Fibroblast of upper back skin (primary cell): ENCODE results near the gene HSD3B7.
A peak's percentile ranks its signal among the peaks of the same experiment; 100 is the strongest.

Experiments
- DNase-seq: peaks from one replicate; pipeline ENCODE4 v3.0.0-alpha.2; 2013

HSD3B7 gene

DNA sequence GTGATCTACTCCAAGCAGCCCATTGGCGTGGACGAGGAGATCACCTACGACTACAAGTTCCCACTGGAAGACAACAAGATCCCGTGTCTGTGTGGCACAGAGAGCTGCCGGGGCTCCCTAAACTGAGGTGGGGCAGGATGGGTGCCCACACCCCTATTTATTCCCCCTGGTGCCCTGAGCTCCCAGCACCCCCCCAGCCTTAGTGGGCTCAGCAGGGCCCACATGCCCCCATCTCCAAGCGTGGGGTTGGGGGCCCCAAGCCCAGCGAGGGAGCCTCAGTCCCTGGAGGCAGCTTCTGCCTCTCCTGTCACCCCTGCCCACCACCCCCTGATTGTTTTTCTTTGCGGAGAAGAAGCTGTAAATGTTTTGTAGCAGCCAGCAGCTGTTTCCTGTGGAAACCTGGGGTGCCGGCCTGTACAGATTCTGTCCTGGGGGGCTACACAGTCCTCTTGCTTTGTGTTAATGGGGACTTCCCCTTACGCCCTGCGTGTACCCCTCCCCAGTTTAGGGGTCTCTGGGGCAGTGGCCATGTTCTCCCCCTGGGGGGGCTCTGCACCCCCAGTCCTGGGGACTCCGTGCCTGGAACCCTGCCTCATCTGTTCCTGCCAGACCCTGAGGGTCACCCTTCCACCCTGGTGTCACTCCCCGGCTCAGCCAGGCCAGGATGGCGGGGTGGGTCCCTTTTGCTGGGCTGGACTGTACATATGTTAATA, 953 bp upstream of the HSD3B7 start:
- DNase-seq: no peak

DNA sequence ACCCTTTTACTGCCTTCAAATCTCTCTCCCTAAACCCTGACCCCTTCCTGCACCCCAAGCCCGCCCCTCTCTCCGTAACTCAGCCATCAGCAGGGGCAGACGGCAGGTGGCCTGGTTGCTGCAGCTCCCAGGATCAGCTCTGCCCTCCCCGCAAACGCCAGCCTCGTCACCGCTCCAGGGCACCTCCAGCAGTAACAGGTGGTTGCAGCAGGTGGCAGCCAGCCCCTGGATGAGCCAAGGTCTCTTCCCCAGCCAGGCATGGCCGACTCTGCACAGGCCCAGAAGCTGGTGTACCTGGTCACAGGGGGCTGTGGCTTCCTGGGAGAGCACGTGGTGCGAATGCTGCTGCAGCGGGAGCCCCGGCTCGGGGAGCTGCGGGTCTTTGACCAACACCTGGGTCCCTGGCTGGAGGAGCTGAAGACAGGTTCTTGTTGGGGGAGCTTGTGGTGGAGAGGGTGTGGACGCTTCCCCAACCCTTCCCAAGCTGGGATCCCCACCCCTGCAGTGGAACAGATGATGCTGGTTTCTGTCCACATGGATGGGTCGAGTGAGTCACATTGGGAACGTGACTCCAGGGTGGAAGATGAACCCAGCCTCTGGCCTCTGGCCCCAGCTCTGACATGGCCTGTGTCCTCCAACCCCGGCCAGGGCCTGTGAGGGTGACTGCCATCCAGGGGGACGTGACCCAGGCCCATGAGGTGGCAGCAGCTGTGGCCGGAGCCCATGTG, 558 bp downstream of the HSD3B7 start:
- no peak for DNase-seq

DNA sequence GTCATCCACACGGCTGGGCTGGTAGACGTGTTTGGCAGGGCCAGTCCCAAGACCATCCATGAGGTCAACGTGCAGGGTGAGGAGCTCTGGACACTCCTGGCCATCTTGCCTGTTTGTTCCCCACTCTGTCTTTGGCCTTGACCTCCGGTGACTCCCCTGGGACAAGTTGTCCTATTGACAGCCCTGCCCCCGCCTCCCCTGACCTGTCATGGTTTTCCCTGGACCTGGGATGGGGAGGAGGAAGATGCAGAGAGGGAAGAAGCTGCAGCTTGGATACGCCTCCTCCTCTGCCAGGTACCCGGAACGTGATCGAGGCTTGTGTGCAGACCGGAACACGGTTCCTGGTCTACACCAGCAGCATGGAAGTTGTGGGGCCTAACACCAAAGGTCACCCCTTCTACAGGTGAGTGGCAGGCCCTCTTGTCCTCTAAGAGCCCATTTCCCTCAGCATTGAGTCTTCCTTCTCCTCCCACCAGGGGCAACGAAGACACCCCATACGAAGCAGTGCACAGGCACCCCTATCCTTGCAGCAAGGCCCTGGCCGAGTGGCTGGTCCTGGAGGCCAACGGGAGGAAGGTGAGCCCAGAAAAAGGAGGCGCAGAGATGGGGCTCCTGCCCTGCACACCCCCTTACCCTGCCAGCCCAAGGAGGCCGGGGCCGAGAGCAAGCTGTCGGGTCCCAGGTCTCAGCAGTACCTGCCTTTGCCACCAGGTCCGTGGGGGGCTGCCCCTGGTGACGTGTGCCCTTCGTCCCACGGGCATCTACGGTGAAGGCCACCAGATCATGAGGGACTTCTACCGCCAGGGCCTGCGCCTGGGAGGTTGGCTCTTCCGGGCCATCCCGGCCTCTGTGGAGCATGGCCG, 1.4 kb downstream of the HSD3B7 start:
- DNase-seq: no peak

GRCh38 chr16:30987581-30988190, 2.7 kb downstream of the HSD3B7 start:
- no peak for DNase-seq

DNA sequence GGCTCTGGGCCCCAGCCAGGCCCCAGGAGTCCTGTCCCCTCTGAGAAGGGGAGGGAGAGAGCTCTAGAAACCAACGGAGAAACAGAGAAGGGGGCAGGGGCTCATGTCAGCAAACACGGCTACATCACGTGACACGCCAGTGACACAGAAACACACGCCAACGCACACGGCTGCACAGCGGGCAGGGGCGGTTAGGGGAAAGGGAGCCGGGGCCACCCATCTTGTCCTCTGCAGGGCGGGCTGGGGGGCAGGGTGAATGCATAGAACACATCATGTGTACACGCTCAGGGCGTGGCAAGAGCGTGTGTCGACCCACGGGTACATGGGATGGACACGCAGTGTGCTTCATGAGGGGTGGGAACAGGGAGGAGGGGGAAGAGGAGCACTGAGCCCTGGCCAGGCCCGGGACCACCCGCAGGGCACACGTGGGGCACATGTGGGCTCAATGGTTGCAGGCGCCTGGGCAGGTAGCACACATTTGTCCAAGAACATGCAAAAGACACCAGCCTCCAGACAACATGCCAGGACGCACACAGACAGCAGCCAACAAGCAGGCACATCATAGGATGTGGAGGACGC, 4.6 kb downstream of the HSD3B7 start:
- no peak for DNase-seq

GRCh38 chr16:30990105-30990504, 5.1 kb downstream of the HSD3B7 start:
- DNase-seq: no peak

DNA sequence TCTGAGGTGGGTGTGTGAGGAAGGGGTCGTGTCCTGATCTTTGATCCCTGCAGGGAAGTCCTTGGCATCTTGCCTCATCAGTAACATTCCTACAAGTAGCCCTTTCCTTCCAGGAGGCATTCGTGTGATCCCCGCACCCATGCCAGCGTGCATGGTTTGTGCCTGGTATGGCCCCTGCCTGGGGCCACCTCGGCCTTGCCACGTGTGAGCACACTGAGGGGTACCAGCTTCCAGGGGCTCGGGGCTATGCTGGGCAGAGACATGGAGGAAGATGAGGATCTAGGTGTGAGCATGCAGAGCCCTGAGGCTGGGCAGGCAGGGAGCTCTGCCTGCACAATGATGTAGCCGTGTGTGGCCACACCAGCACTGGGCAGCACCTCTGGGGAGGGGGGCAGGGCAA, 6.0 kb downstream of the HSD3B7 start:
- no peak for DNase-seq

- no peak for DNase-seq
Observed at GRCh38 chr16:30992276-30992780, 7.3 kb downstream of the HSD3B7 start.

DNA sequence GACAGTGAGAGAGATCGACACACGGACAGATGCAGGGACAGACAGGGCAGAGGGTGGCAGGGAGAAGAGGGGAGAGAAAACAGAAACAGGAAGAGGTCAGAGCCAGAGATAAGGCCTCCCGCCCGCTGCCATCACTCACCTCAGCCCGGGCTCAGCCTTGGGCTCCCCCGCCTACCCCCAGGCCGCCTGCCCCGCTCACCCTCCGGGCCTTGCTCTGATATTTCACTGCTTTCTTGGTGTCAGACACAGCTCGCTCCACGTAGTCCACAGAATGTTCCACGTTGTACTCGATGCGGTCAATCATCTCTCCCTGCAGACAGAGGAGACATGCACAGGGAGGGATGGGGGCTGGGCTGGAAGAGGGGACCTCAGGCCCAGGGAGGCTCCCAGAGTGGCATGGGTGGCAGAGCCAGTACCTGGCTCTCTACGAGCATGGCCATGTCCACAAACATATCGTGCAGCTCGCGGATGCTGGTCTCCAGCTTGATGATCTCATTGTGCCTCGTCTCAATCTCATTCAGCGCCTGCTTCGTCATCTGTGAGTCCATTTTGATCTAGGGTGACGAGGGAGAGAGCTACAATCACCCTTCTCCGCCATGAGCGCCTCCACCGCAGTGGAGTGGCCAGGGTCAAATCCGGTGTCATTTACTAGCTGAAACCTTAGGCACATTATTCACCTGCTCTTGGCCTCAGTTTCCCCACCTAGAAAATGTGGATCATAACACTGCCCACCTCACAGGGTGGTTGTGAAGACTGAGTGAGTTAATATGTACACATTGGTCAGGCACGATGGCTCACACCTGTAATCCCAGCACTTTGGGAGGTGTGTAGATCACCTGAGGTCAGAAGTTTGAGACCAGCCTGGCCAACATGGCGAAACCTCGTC, 8.2 kb downstream of the HSD3B7 start:
- DNase-seq: no peak

DNA sequence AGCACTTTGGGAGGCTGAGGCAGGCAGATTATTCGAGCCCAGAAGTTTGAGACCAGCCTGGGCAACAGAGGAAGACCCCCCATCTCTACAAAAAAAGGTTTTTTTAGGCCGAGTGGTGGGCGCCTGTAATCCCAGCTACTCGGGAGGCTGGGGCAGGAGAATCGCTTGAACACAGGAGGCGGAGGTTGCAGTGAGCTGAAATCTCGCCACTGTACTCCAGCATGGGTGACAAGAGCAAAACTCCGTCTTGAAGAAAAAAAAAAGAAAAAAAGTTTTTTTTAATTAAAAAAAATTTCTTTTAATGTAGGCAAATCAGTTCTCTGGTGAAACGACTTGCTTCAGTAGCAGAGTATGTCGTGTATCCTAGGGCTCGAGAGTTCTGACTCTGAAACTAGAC, 10.9 kb downstream of the HSD3B7 start:
- DNase-seq: no peak

DNA sequence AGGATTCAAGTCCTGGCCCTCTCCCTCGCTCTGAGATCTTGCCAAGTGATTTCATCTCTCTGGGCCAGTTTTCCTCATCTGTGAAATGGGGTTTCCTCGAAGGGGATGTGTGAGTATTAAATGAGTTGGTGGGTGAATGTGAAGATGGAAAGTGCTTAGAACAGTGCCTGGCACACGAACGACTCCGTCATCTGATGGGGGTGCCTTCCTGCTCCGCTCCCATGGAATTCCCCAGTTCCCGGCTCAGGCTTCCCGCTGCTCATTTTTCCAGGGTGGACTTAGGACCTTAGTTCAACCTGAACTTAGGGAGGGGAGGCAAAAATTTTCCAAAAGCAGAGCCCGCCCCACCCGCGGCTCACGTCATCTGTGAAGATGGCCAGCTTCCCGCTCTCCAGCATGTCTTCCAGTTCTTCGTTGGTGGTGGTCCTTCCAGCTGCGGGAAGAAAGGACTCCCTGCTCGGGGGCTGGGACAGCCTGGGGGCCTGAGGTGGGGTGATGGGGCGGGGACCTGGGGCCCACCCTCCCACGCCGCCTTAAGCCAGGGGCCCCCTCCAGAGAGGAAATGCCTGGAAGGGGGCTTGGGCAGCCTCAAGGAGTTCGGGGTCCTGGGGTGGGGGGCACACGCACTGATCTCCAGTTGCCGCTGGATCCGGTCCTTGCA, 11.4 kb downstream of the HSD3B7 start:
- DNase-seq: no peak

GRCh38 chr16:30996985-30997724, 12.1 kb downstream of the HSD3B7 start:
- DNase-seq: peak; percentile 70

GRCh38 chr16:30997725-30998711, 13.0 kb downstream of the HSD3B7 start:
- DNase-seq: peak; percentile 82

DNA sequence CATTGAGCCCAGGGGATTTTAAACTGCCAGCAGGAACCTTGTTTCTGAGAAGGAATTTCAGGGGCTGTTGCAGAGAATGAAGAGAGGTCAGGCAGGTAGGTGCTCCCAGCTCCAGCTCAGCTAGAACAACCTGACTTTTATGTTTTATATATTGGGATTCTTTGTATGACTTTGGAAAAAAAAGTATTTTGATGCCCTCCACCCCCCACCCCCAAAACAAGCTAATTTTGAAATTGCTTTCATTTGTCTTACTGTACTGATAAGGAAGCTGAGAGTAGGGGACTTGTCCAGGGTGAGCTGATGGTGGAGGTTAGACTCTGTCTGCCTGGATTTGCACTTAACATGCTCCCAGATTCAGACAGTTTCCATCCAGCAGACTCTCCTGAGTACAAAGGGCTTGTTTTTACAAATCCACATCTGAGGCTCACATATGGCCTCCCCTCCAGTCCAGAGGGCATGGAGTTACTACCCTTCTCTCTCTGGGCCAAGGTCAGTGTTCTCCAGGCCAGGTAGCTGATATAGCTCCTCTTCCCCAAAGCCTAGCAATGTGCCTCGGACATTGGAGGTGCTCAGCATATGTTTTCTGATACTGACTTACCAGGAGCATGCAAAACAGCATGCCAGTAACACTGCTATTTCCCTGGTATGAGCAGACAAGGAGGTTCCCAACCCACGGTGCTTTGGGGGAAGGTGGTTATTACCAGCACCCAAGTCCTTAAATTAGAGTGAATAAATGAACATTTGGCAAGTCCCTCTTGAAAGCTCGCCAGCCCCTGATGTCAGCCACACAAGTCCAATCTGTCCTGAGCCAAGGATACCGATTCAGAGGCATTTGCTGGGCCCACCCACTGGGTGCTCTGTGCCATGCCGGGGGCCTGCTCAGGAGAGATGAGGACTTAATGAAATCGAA, 14.1 kb downstream of the HSD3B7 start:
- no peak for DNase-seq

- DNase-seq: no peak
Observed at GRCh38 chr16:31000671-31001382, 15.8 kb downstream of the HSD3B7 start.

DNA sequence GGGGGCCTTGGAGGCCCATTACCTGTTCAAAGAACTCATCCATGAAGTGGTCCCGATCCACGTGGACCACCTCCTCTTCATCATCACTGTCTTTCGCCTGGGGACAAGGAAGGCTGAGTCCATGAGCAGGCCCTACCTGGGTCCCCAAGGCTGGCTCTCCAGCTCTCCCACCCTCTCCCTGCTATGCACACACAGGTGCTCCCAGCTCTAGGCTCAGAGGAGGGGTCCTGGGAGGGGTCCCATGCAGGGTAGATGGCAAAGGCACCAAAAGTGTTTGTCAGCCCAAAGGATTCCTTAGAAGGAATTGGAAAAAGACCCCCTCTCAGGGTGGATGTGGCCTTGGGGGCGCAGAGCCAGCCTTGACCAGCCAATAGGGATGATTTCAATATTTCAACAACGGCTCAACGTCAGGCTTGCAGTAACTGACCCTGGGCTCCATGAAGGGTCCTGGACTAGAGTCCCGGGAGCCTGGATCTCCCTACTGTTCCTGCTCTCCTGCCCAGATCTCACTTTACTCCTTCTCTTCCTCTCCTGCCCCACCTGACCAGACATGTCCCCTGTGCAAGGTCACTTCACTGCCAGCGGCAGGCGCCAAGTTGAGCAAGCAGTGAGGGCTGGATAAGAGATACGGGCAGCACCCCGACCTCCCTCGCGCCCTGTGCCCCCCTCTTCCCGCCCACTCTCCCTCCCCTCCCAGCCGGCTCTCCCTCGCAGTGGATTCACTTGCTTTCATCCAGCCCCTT, 16.7 kb downstream of the HSD3B7 start:
- no peak for DNase-seq
